ENCODE results near the gene ADARB2.

The ADARB2 gene

GRCh38 chr10:1284076-1284475 lies 453.2 kb downstream of the ADARB2 start:
- no peak for DNase-seq (ENCODE audit: low spot score)

GRCh38 chr10:1281405-1281782 lies 455.9 kb downstream of the ADARB2 start:
- DNase-seq (ENCODE audit: low spot score) = no peak

GRCh38 chr10:1280466-1281404 lies 456.6 kb downstream of the ADARB2 start:
- no peak for DNase-seq (ENCODE audit: low spot score)

GRCh38 chr10:1278306-1278705 lies 459.0 kb downstream of the ADARB2 start:
- no peak for DNase-seq (ENCODE audit: low spot score)

- DNase-seq (ENCODE audit: low spot score) = no peak
Measured at GRCh38 chr10:1274701-1275544, 462.4 kb downstream of the ADARB2 start.

GRCh38 chr10:1274111-1274661 lies 463.1 kb downstream of the ADARB2 start:
- no peak for DNase-seq (ENCODE audit: low spot score)

GRCh38 chr10:1273372-1274105 lies 463.8 kb downstream of the ADARB2 start:
- no peak for DNase-seq (ENCODE audit: low spot score)

- DNase-seq (ENCODE audit: low spot score) = no peak
Measured at GRCh38 chr10:1272777-1273161, 464.6 kb downstream of the ADARB2 start.

- DNase-seq (ENCODE audit: low spot score) = no peak
Measured at GRCh38 chr10:1272079-1272776, 465.1 kb downstream of the ADARB2 start.

- DNase-seq (ENCODE audit: low spot score) = no peak
Measured at GRCh38 chr10:1270906-1271305, 466.4 kb downstream of the ADARB2 start.

GRCh38 chr10:1270490-1270889 lies 466.8 kb downstream of the ADARB2 start:
- no peak for DNase-seq (ENCODE audit: low spot score)

GRCh38 chr10:1268831-1269230 lies 468.5 kb downstream of the ADARB2 start:
- DNase-seq (ENCODE audit: low spot score) = no peak

- no peak for DNase-seq (ENCODE audit: low spot score)
Measured at GRCh38 chr10:1267568-1267967, 469.8 kb downstream of the ADARB2 start.

GRCh38 chr10:1267148-1267547 lies 470.2 kb downstream of the ADARB2 start:
- DNase-seq (ENCODE audit: low spot score) = no peak

GRCh38 chr10:1266033-1266802 lies 471.1 kb downstream of the ADARB2 start:
- no peak for DNase-seq (ENCODE audit: low spot score)

GRCh38 chr10:1264001-1264400 lies 473.3 kb downstream of the ADARB2 start:
- no peak for DNase-seq (ENCODE audit: low spot score)

- no peak for DNase-seq (ENCODE audit: low spot score)
Measured at GRCh38 chr10:1257274-1257673, 480.1 kb downstream of the ADARB2 start.

GRCh38 chr10:1256432-1256725 lies 480.9 kb downstream of the ADARB2 start:
- DNase-seq (ENCODE audit: low spot score) = no peak

GRCh38 chr10:1255600-1256431 lies 481.5 kb downstream of the ADARB2 start:
- no peak for DNase-seq (ENCODE audit: low spot score)

- no peak for DNase-seq (ENCODE audit: low spot score)
Measured at GRCh38 chr10:1255118-1255517, 482.2 kb downstream of the ADARB2 start.

All from D341Med (cell line).